Measurements from ENCODE around the gene ZBTB2. TPM values are rescaled to one million over a fixed set of nuclear protein-coding genes. Genes with fewer than 3 reads are reported as not detected.

ZBTB2 gene
- total RNA-seq, 2 experiments from 2014 or later: 16.4 to 17.0 TPM

DNA sequence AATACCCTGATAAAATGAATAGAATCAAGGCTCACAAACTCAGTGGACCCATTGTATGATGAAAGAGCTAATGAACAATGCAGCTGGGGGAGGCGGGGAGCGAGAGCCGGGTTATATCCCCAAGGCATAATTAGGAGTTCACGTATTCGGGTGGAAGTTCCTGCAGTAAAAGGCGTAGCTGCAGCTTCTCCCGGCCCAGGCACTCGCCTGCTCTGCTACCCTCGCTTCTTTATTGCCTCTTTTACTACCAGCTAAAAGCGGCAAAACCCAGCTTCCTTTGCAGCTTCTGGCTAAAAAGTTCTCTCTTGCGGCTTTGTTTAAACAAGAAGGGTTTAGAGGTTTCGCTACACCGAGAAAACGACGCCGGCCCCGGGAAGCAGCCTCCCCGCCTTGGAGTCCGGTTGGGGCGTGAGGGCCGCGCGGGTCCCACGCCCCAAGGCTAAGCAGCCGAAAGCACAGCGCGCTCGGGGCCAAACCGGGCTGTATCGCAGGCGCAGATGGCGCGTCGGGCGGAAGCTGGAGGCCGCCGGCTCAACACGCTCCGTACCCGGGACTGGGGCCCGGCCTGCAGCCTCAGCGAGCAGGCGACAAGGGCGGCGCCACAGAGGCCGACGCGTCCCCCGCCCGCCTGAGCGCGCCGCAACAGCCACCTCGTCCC lies 1.6 kb downstream of the ZBTB2 start:
- DNase-seq (ENCODE audit: low spot score): peak; percentile 65
- Histone ChIP-seq H3K36me3 (ENCODE audit: insufficient read depth, low read length) (peaks cover 53% of the 10 kb centered on the region), H3K27ac (ENCODE audit: low read depth, low read length, poor library complexity, severe bottlenecking) (peak overlapping the region; percentile 97), H3K4me1 (ENCODE audit: insufficient read depth, low read length, poor library complexity, severe bottlenecking) (peaks cover 55% of the 10 kb centered on the region), H2AFZ (ENCODE audit: low read length) (peak overlapping the region; percentile 16; the same call in 1 of the 2 replicates), H3K9me2 (ENCODE audit: insufficient read depth, low read length) (no peaks in the 10 kb centered on the region), H4K20me1 (ENCODE audit: insufficient read depth, low read length) (peaks cover 23% of the 10 kb centered on the region), H3K9me3 (ENCODE audit: low read length) (no peaks in the 10 kb centered on the region), H3K4me2 (ENCODE audit: low read length) (peak overlapping the region; percentile 91), H3K4me3 (ENCODE audit: low read depth, low read length, poor library complexity, severe bottlenecking) (peak overlapping the region; percentile 99), H3K79me2 (ENCODE audit: insufficient read depth, low read depth, low read length) (peaks cover 81% of the 10 kb centered on the region)
- POLR2A ChIA-PET: interaction anchor here (0.5 to 1.7 kb wide), 11 partner anchors 13 to 850 kb away, joined by 3 to 6 read pairs (median 3); partner anchors contain the start of gene RMND1
- CTCF ChIA-PET (ENCODE audit: unreplicated experiment): interaction anchor here (0.6 kb wide), 1 partner anchor 16 kb away, joined by 3 read pairs; no protein-coding TSS in a partner anchor
- no TSS peak for BruUV-seq (replicated peaks)
- TF ChIP-seq, protein P1, sequence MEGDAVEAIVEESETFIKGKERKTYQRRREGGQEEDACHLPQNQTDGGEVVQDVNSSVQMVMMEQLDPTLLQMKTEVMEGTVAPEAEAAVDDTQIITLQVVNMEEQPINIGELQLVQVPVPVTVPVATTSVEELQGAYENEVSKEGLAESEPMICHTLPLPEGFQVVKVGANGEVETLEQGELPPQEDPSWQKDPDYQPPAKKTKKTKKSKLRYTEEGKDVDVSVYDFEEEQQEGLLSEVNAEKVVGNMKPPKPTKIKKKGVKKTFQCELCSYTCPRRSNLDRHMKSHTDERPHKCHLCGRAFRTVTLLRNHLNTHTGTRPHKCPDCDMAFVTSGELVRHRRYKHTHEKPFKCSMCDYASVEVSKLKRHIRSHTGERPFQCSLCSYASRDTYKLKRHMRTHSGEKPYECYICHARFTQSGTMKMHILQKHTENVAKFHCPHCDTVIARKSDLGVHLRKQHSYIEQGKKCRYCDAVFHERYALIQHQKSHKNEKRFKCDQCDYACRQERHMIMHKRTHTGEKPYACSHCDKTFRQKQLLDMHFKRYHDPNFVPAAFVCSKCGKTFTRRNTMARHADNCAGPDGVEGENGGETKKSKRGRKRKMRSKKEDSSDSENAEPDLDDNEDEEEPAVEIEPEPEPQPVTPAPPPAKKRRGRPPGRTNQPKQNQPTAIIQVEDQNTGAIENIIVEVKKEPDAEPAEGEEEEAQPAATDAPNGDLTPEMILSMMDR (conservative IDR thresholded peaks at IDR 0.05; ENCODE audit: low read length): no peak
- no peak for TF ChIP-seq EZH2phosphoT487 (IDR thresholded peaks at IDR 0.05; ENCODE audit: borderline replicate concordance, low read depth, low read length)
- intact Hi-C loops (cut with micrococcal nuclease; ENCODE audit: unreplicated experiment): loop anchor here (1.0 to 5.0 kb wide), 3 partner anchors 63 to 1593 kb away; partner anchors contain the start of genes FBXO5 and RMND1

DNA sequence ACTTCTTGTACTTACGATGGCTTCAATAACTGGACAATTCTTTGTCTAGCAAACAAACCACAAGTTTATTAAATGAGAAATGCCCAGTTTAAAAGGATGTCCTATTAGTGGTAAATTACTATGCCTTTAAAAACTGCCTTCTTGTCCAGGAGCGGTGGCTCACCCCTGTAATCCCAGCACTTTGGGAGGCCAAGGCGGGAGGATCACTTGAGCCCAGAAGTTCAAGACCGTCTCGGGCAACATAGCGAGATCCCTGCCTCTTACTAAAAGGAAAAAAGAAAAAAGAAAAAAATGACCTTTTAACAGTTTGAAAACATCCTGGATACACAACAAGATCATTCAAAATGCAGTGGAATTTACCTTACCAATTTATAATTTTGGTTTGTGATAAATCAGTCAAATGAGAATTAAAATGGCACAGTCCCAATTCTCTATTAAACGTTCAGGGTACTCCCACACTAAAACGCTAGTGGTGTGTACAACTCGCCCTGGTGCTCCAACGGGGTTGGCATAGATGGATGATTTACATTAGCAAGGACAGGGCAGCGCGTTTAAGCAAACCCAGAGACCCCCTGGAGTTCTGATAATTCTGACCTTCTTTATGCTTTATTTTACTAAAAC lies 2.3 kb downstream of the ZBTB2 start:
- Histone ChIP-seq H3K27ac (ENCODE audit: low read depth, low read length, poor library complexity, severe bottlenecking) (peak overlapping the region; percentile 97), H2AFZ (ENCODE audit: low read length) (peak overlapping the region; percentile 16; the same call in 1 of the 2 replicates), H3K36me3 (ENCODE audit: insufficient read depth, low read length) (peaks cover 54% of the 10 kb centered on the region), H4K20me1 (ENCODE audit: insufficient read depth, low read length) (peaks cover 22% of the 10 kb centered on the region), H3K9me2 (ENCODE audit: insufficient read depth, low read length) (no peaks in the 10 kb centered on the region), H3K4me2 (ENCODE audit: low read length) (peak overlapping the region; percentile 91), H3K4me1 (ENCODE audit: insufficient read depth, low read length, poor library complexity, severe bottlenecking) (peaks cover 51% of the 10 kb centered on the region), H3K79me2 (ENCODE audit: insufficient read depth, low read depth, low read length) (peaks cover 81% of the 10 kb centered on the region), H3K9me3 (ENCODE audit: low read length) (no peaks in the 10 kb centered on the region), H3K4me3 (ENCODE audit: low read depth, low read length, poor library complexity, severe bottlenecking) (peak overlapping the region; percentile 99)
- CTCF ChIA-PET (ENCODE audit: unreplicated experiment): interaction anchor here (0.6 kb wide), 1 partner anchor 15 kb away, joined by 3 read pairs; no protein-coding TSS in a partner anchor
- DNase-seq (ENCODE audit: low spot score): no peak
- intact Hi-C loops (cut with micrococcal nuclease; ENCODE audit: unreplicated experiment): no loop called here
- POLR2A ChIA-PET: interaction anchor here (0.6 to 1.7 kb wide), 10 partner anchors 10 to 96 kb away, joined by 3 to 6 read pairs (median 3); partner anchors contain the start of gene RMND1
- BruUV-seq (replicated peaks): no TSS peak
- TF ChIP-seq EZH2phosphoT487 (IDR thresholded peaks at IDR 0.05; ENCODE audit: borderline replicate concordance, low read depth, low read length): no peak
- TF ChIP-seq, protein P1 (conservative IDR thresholded peaks at IDR 0.05; ENCODE audit: low read length): no peak
